ENCODE data around the gene TGFB1.

Gene TGFB1

GRCh38 chr19:41341669-41342490 is 11.8 kb downstream of the TGFB1 start:
- DNase-seq, result peak in 2 of 3 experiments; percentile 11 to 36

GRCh38 chr19:41339936-41340335 is 13.8 kb downstream of the TGFB1 start:
- no peak for DNase-seq

- no peak for DNase-seq
Observed at GRCh38 chr19:41335467-41335866, 18.3 kb downstream of the TGFB1 start.

- no peak for DNase-seq
Observed at GRCh38 chr19:41334793-41335192, 18.9 kb downstream of the TGFB1 start.

GRCh38 chr19:41332468-41332867 is 21.3 kb downstream of the TGFB1 start:
- no peak for DNase-seq

GRCh38 chr19:41332000-41332399 is 21.7 kb downstream of the TGFB1 start:
- DNase-seq, result no peak

GRCh38 chr19:41330946-41331678 is 22.6 kb downstream of the TGFB1 start:
- DNase-seq, result no peak

GRCh38 chr19:41330481-41330880 is 23.2 kb downstream of the TGFB1 start:
- DNase-seq, result no peak

GRCh38 chr19:41328842-41329225 is 24.9 kb downstream of the TGFB1 start:
- DNase-seq, result no peak

GRCh38 chr19:41328157-41328841 is 25.4 kb downstream of the TGFB1 start:
- DNase-seq, result no peak

GRCh38 chr19:41327576-41328156 is 26.1 kb downstream of the TGFB1 start:
- peak in 2 of 3 experiments; percentile 38 to 42 for DNase-seq

GRCh38 chr19:41327076-41327575 is 26.6 kb downstream of the TGFB1 start:
- DNase-seq, result no peak

GRCh38 chr19:41325947-41326706 is 27.6 kb downstream of the TGFB1 start:
- peak in 2 of 3 experiments; percentile 51 to 62 for DNase-seq

- no peak for DNase-seq
Observed at GRCh38 chr19:41325640-41325946, 28.1 kb downstream of the TGFB1 start.

GRCh38 chr19:41324921-41325639 is 28.6 kb downstream of the TGFB1 start:
- DNase-seq, result peak in 2 of 3 experiments; percentile 50

- no peak for DNase-seq
Observed at GRCh38 chr19:41324231-41324702, 29.5 kb downstream of the TGFB1 start.

- no peak for DNase-seq
Observed at GRCh38 chr19:41323430-41324125, 30.1 kb downstream of the TGFB1 start.

GRCh38 chr19:41323023-41323422 is 30.7 kb downstream of the TGFB1 start:
- no peak for DNase-seq

GRCh38 chr19:41322451-41322850 is 31.3 kb downstream of the TGFB1 start:
- DNase-seq, result no peak

GRCh38 chr19:41321600-41322270 is 32.0 kb downstream of the TGFB1 start:
- peak; percentile 11 to 38 (median 16) for DNase-seq
